ENCODE data around the gene TRAPPC5. TPM values are rescaled to one million over a fixed set of nuclear protein-coding genes. Genes with fewer than 3 reads are reported as not detected.
A peak's percentile ranks its signal among the peaks of the same experiment; 100 is the strongest.

The TRAPPC5 gene
- total and polyA plus RNA-seq, 10 of the 15 experiments (the other 5 are each of a cell fraction or from before 2014, with no cell fraction given): 4.2 to 210 (median 89.1) TPM

DNA sequence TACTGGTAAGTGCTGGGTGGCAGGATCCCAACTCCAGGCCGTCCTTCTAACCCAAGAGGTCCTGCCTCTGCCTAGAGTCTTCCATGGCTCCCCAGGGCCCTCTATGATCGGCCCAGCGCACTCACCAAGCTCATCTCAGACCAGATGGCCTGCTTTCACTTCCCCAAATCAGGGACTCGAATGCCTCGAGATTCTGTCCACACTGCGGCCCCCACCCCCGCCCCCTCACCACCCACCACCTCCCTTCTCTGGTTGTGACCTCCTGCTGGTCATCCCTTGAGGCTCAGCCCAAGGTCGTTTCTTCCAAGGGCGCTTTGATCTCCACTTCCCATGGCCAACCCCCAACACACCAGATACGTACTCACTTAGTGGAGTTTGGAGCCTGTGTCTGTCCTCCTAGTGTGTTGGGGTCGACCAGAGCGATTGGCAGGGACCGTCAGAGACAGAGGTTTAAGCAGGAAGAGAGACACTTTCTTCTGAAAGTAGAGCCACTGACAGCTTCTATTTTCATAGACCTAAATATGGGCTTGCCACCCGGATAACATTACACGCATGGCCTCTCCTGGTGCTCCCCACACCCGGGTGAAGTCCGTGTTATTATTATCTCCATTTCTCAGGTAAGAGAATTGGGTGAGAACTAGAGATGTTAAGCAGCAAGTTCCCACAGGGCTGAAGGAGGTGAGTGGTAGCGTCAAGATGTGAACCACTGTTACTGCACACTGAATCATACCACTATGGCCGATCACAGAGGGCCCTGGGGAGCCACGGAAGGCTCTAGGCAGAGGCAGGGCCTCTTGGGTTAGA is 21.2 kb downstream of the TRAPPC5 start, which contains the start of gene FCER2:
TSS of gene FCER2 (minus strand) at position 478 of the 804 bp plus-strand sequence. CDS start 2,371 bp downstream, outside the sequence.
- under 1% methylated on average over 17 of the region's 20 CpGs for WGBS (ENCODE audit: insufficient coverage, insufficient replicate concordance, low lambda C conversion rate, missing lambda C conversion rate)
- peak within 1 kb of the TSS; percentile 81 for H3K9ac ChIP-seq (ENCODE audit: control insufficient read depth, insufficient read depth, low read length)
- RAD21 ChIA-PET (ENCODE audit: unreplicated experiment): interaction anchor here (0.5 to 2.5 kb wide), 10 partner anchors 10 to 357 kb away, joined by 3 to 11 read pairs (median 4); partner anchors contain the start of gene TRAPPC5
- intact Hi-C loops (cut with micrococcal nuclease; ENCODE audit: unreplicated experiment): loop anchor here (1.0 to 10.0 kb wide), 4 partner anchors 41 to 493 kb away; no protein-coding TSS in a partner anchor
- ATAC-seq (peak; percentile 67), DNase-seq (ENCODE audit: low read depth, low spot score) (peak; percentile 99), FAIRE-seq (peak; percentile 86)
- H3K79me2 ChIP-seq (ENCODE audit: control insufficient read depth, insufficient read depth, low read length): peaks cover 47% of the 10 kb centered on the region
- H3K36me3 ChIP-seq (ENCODE audit: control insufficient read depth in 2 of 2, insufficient read depth in 2 of 2, low read length in 1 of 2): peaks cover 3 to 8% of the 10 kb centered on the region in 2 experiments; a peak in 3 of 4 replicates
- peaks cover 59% of the 10 kb centered on the region for H3K4me1 ChIP-seq (ENCODE audit: control insufficient read depth, insufficient read depth, low read length)
- in situ Hi-C loops (cut with MboI): loop anchor here (10.0 kb wide), 2 partner anchors 517 to 1177 kb away; no protein-coding TSS in a partner anchor
- BruUV-seq (replicated peaks): no TSS peak
- POLR2A ChIA-PET: interaction anchor here (0.9 to 1.4 kb wide), 4 partner anchors 17 to 368 kb away, joined by 3 to 5 read pairs (median 4); no protein-coding TSS in a partner anchor
- H3K27me3 ChIP-seq (replicated peaks in 1 of 2; ENCODE audit: control insufficient read depth in 2 of 2, insufficient read depth in 2 of 2, low read length in 1 of 2): no peaks in the 10 kb centered on the region
- H3K4me2 ChIP-seq (ENCODE audit: control insufficient read depth, insufficient read depth): peak within 1 kb of the TSS; percentile 97
- peak within 1 kb of the TSS; percentile 100 for H3K4me3 ChIP-seq
- H2AFZ ChIP-seq (ENCODE audit: control insufficient read depth, low read depth, low read length): peak within 1 kb of the TSS; percentile 49; the same call in 1 of the 2 replicates
- SMC1A ChIA-PET (ENCODE audit: uncharacterized antibody, unreplicated experiment): interaction anchor here (1.0 to 5.5 kb wide), 2 partner anchors 21 to 98 kb away, joined by 3 to 26 read pairs; partner anchors contain the start of gene TRAPPC5
- peak within 1 kb of the TSS; percentile 94 for H3K27ac ChIP-seq (ENCODE audit: control insufficient read depth, insufficient read depth)
- no peaks in the 10 kb centered on the region for H4K20me1 ChIP-seq (ENCODE audit: control insufficient read depth, insufficient read depth)
- no peaks in the 10 kb centered on the region; the same call in 2 of the 3 replicates for H3K9me3 ChIP-seq (replicated peaks; ENCODE audit: control insufficient read depth, insufficient read depth, low read length)
- CTCF ChIA-PET: interaction anchor here (0.5 to 2.2 kb wide), 4 partner anchors 10 to 168 kb away, joined by 3 to 15 read pairs (median 3); partner anchors contain the start of gene TRAPPC5
- TF ChIP-seq, protein P1, sequence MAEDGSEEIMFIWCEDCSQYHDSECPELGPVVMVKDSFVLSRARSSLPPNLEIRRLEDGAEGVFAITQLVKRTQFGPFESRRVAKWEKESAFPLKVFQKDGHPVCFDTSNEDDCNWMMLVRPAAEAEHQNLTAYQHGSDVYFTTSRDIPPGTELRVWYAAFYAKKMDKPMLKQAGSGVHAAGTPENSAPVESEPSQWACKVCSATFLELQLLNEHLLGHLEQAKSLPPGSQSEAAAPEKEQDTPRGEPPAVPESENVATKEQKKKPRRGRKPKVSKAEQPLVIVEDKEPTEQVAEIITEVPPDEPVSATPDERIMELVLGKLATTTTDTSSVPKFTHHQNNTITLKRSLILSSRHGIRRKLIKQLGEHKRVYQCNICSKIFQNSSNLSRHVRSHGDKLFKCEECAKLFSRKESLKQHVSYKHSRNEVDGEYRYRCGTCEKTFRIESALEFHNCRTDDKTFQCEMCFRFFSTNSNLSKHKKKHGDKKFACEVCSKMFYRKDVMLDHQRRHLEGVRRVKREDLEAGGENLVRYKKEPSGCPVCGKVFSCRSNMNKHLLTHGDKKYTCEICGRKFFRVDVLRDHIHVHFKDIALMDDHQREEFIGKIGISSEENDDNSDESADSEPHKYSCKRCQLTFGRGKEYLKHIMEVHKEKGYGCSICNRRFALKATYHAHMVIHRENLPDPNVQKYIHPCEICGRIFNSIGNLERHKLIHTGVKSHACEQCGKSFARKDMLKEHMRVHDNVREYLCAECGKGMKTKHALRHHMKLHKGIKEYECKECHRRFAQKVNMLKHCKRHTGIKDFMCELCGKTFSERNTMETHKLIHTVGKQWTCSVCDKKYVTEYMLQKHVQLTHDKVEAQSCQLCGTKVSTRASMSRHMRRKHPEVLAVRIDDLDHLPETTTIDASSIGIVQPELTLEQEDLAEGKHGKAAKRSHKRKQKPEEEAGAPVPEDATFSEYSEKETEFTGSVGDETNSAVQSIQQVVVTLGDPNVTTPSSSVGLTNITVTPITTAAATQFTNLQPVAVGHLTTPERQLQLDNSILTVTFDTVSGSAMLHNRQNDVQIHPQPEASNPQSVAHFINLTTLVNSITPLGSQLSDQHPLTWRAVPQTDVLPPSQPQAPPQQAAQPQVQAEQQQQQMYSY (CRISPR knock-in tag; IDR thresholded peaks at IDR 0.05): no peak
- TF ChIP-seq ZNF24 (IDR thresholded peaks at IDR 0.05) (peak; percentile 50; the same call in 1 of the 2 replicates), HDGF (IDR thresholded peaks at IDR 0.05) (no peak), ZNF274 (IDR thresholded peaks at IDR 0.05; ENCODE audit: insufficient read depth, insufficient read length) (no peak), EED (IDR thresholded peaks at IDR 0.05; ENCODE audit: low read depth) (peak; percentile 79), GATAD2B (conservative IDR thresholded peaks at IDR 0.05; ENCODE audit: low read depth) (peak; percentile 98)
- TF ChIP-seq, protein P2, sequence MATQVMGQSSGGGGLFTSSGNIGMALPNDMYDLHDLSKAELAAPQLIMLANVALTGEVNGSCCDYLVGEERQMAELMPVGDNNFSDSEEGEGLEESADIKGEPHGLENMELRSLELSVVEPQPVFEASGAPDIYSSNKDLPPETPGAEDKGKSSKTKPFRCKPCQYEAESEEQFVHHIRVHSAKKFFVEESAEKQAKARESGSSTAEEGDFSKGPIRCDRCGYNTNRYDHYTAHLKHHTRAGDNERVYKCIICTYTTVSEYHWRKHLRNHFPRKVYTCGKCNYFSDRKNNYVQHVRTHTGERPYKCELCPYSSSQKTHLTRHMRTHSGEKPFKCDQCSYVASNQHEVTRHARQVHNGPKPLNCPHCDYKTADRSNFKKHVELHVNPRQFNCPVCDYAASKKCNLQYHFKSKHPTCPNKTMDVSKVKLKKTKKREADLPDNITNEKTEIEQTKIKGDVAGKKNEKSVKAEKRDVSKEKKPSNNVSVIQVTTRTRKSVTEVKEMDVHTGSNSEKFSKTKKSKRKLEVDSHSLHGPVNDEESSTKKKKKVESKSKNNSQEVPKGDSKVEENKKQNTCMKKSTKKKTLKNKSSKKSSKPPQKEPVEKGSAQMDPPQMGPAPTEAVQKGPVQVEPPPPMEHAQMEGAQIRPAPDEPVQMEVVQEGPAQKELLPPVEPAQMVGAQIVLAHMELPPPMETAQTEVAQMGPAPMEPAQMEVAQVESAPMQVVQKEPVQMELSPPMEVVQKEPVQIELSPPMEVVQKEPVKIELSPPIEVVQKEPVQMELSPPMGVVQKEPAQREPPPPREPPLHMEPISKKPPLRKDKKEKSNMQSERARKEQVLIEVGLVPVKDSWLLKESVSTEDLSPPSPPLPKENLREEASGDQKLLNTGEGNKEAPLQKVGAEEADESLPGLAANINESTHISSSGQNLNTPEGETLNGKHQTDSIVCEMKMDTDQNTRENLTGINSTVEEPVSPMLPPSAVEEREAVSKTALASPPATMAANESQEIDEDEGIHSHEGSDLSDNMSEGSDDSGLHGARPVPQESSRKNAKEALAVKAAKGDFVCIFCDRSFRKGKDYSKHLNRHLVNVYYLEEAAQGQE (IDR thresholded peaks at IDR 0.05; ENCODE audit: low read depth, low read length): no peak
- TF ChIP-seq, protein P3, sequence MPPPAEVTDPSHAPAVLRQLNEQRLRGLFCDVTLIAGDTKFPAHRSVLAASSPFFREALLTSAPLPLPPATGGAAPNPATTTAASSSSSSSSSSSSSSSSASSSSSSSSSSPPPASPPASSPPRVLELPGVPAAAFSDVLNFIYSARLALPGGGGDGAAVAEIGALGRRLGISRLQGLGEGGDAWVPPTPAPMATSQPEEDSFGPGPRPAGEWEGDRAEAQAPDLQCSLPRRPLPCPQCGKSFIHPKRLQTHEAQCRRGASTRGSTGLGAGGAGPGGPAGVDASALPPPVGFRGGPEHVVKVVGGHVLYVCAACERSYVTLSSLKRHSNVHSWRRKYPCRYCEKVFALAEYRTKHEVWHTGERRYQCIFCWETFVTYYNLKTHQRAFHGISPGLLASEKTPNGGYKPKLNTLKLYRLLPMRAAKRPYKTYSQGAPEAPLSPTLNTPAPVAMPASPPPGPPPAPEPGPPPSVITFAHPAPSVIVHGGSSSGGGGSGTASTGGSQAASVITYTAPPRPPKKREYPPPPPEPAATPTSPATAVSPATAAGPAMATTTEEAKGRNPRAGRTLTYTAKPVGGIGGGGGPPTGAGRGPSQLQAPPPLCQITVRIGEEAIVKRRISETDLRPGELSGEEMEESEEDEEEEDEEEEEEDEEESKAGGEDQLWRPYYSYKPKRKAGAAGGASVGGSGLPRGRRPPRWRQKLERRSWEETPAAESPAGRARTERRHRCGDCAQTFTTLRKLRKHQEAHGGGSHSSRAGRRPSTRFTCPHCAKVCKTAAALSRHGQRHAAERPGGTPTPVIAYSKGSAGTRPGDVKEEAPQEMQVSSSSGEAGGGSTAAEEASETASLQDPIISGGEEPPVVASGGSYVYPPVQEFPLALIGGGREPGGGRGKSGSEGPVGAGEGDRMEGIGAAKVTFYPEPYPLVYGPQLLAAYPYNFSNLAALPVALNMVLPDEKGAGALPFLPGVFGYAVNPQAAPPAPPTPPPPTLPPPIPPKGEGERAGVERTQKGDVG (CRISPR knock-in tag; IDR thresholded peaks at IDR 0.05): no peak
- TF ChIP-seq, protein P4, sequence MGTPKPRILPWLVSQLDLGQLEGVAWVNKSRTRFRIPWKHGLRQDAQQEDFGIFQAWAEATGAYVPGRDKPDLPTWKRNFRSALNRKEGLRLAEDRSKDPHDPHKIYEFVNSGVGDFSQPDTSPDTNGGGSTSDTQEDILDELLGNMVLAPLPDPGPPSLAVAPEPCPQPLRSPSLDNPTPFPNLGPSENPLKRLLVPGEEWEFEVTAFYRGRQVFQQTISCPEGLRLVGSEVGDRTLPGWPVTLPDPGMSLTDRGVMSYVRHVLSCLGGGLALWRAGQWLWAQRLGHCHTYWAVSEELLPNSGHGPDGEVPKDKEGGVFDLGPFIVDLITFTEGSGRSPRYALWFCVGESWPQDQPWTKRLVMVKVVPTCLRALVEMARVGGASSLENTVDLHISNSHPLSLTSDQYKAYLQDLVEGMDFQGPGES (IDR thresholded peaks at IDR 0.05): no peak

Measured in GM12878 (cell line).